Nephron progenitor cell (in vitro differentiated cells): ENCODE measurements around the gene PPME1.

Experiments used
- DNase-seq: peaks from one replicate; pipeline ENCODE4 v3.0.0; 2021
- H3K27ac Mint-ChIP-seq: 2 replicates; pipeline ENCODE4 v1.8.0; 2021; ENCODE audit warnings: mild to moderate bottlenecking, moderate library complexity, mixed read lengths
- H3K27me3 Mint-ChIP-seq: 2 replicates; pipeline ENCODE4 v1.8.0; 2021; ENCODE audit warnings: mild to moderate bottlenecking, low read depth, mixed read lengths; ENCODE audit not compliant: poor library complexity
- H3K36me3 Mint-ChIP-seq: 2 replicates; pipeline ENCODE4 v1.8.0; 2021; ENCODE audit warnings: low read depth, mixed read lengths
- H3K4me1 Mint-ChIP-seq: 2 replicates; pipeline ENCODE4 v1.8.0; 2021; ENCODE audit warnings: mixed read lengths
- H3K4me3 Mint-ChIP-seq: 2 replicates; pipeline ENCODE4 v1.8.0; 2021; ENCODE audit warnings: mild to moderate bottlenecking, moderate library complexity, mixed read lengths
- H3K9me3 Mint-ChIP-seq: 2 replicates; pipeline ENCODE4 v1.8.0; 2021; ENCODE audit warnings: mild to moderate bottlenecking, moderate library complexity, mixed read lengths
- TF ChIP-seq, protein P1 (sequence below): fragments of 200-600 bp; sonication (generic); IDR thresholded peaks from 2 replicates; pipeline ENCODE4 v1.5.0; 2021; ENCODE audit warnings: antibody characterized with exemption

Gene PPME1

DNA sequence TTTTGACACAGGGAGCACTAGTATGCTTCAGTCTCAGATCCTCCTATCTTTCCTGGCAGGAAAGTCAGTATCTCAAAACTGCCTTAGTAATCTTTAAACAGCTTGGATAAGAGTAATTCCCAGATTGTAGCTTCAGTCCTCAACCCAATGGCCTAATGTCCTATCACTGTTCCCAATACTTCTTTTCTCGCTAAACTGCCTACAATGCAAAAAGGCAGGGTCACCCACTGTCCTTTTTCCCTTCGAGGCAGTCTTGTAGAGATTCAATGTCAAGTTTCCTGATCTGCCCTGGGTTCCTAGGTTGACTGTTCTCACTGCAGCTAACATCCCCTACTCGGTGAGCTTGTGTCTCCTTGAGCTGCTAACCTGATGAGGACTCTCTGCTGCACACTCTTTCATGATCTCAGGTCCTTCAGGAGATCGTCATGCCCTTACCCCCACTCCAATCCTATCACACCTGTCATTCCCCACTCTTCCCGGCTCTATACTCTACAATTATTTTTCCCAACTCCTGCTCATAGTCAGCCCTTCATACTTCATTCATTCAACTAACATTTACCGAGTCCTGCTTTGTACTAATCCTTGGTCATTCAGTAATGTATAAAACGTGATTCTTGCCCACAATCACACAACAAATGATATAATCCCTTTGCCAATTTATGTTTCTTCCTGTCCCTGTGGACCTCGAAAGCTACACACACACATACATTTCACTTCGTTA, 1.2 kb upstream of the PPME1 start:
- TF ChIP-seq, protein P1, sequence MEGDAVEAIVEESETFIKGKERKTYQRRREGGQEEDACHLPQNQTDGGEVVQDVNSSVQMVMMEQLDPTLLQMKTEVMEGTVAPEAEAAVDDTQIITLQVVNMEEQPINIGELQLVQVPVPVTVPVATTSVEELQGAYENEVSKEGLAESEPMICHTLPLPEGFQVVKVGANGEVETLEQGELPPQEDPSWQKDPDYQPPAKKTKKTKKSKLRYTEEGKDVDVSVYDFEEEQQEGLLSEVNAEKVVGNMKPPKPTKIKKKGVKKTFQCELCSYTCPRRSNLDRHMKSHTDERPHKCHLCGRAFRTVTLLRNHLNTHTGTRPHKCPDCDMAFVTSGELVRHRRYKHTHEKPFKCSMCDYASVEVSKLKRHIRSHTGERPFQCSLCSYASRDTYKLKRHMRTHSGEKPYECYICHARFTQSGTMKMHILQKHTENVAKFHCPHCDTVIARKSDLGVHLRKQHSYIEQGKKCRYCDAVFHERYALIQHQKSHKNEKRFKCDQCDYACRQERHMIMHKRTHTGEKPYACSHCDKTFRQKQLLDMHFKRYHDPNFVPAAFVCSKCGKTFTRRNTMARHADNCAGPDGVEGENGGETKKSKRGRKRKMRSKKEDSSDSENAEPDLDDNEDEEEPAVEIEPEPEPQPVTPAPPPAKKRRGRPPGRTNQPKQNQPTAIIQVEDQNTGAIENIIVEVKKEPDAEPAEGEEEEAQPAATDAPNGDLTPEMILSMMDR = no peak
- H3K9me3 Mint-ChIP-seq = no peaks in the 10 kb centered on the region
- no peak for DNase-seq
- H3K27ac Mint-ChIP-seq = no peak overlapping the region
- H3K4me3 Mint-ChIP-seq = no peak overlapping the region
- H3K36me3 Mint-ChIP-seq = peaks cover 32% of the 10 kb centered on the region
- peaks cover 10% of the 10 kb centered on the region for H3K4me1 Mint-ChIP-seq
- no peaks in the 10 kb centered on the region for H3K27me3 Mint-ChIP-seq

GRCh38 chr11:74171630-74171968, 510 bp downstream of the PPME1 start:
- no peak for DNase-seq

GRCh38 chr11:74171997-74172396, 908 bp downstream of the PPME1 start:
- Mint-ChIP-seq H3K4me3 (no peak overlapping the region), H3K27ac (no peak overlapping the region), H3K4me1 (peaks cover 10% of the 10 kb centered on the region), H3K9me3 (no peaks in the 10 kb centered on the region), H3K36me3 (peaks cover 17% of the 10 kb centered on the region), H3K27me3 (no peaks in the 10 kb centered on the region)
- TF ChIP-seq, protein P1 = no peak
- no peak for DNase-seq

More at GRCh38 chr11:74171630-74171968, 510 bp downstream of the PPME1 start:
- H3K9me3 Mint-ChIP-seq = no peaks in the 10 kb centered on the region
- H3K4me1 Mint-ChIP-seq = peaks cover 10% of the 10 kb centered on the region
- H3K27me3 Mint-ChIP-seq = no peaks in the 10 kb centered on the region
- TF ChIP-seq, protein P1 = no peak
- peaks cover 20% of the 10 kb centered on the region for H3K36me3 Mint-ChIP-seq
- no peak overlapping the region for H3K4me3 Mint-ChIP-seq
- no peak overlapping the region for H3K27ac Mint-ChIP-seq

GRCh38 chr11:74175920-74176319, 4.8 kb downstream of the PPME1 start:
- H3K36me3 Mint-ChIP-seq = peaks cover 14% of the 10 kb centered on the region
- H3K27ac Mint-ChIP-seq = no peak overlapping the region
- peaks cover 10% of the 10 kb centered on the region for H3K4me1 Mint-ChIP-seq
- no peak for DNase-seq
- no peaks in the 10 kb centered on the region for H3K27me3 Mint-ChIP-seq
- no peak overlapping the region for H3K4me3 Mint-ChIP-seq
- no peaks in the 10 kb centered on the region for H3K9me3 Mint-ChIP-seq
- TF ChIP-seq, protein P1 = no peak

DNA sequence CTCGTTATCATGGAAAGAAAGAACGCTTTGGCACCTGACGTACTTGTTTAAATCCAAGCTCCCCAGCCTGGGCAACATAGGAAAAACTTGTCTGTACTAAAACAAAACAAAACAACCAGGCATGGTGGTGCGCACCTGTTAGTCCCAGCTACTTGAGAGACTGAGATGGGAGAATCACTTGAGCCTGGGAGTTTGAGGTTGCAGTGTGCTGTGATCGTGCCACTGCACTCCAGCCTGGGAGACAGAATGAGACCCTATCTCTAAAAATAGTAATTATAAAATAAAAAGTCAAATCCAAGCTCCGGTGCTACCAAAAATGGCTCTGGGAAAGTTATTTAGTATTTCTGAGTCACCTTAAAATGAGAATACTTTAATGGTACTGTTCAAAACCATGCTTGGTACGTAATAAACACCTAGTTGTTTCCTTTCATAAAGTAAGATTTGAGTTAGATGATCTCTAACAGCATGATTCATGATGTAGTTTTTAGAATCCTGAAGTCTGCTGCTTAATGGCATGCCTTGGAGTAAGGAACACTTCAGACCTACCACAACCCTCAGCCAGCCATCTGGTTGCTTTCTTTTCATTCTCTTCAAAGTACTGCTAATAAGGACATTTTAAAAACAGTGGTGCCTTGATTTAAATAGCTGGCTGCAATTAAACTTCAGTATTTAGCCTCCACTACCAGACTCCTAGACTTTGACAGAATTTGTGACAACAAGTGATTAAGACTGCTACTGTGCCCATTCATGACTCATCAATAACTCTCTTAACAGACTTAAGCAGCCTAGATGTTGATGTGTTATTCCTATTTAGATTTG, 8.4 kb downstream of the PPME1 start:
- Mint-ChIP-seq H3K4me3 (no peak overlapping the region), H3K9me3 (no peaks in the 10 kb centered on the region), H3K27ac (no peak overlapping the region), H3K27me3 (no peaks in the 10 kb centered on the region), H3K36me3 (peaks cover 20% of the 10 kb centered on the region), H3K4me1 (peaks cover 2% of the 10 kb centered on the region)
- TF ChIP-seq, protein P1 = no peak
- DNase-seq = no peak
